Sigmoid colon (tissue), 4 donors: ENCODE data around the gene RPL38.

Experiments
- CTCF ChIP-seq, 4 experiments: fragments of 450-650 bp in 3 of 4; fragments of 200-600 bp in 1 of 4; IDR thresholded peaks; one replicate each; pipeline ENCODE4 v1.5.1; 2016 to 2019; ENCODE audit warnings: antibody characterized with exemption in 4 of 4, mild to moderate bottlenecking in 3 of 4, moderate library complexity in 2 of 4
- EP300 ChIP-seq, 4 donors: sonication (generic); formaldehyde crosslinking; IDR thresholded peaks; one replicate each; pipeline ENCODE4 v1.6.1; 2017; ENCODE audit warnings: antibody characterized with exemption in 4 of 4
- POLR2A ChIP-seq, 2 donors: fragments of 450-650 bp; IDR thresholded peaks; one replicate each; pipeline ENCODE4 v1.6.1; 2016; ENCODE audit warnings: antibody characterized with exemption in 2 of 2, mild to moderate bottlenecking in 2 of 2, moderate library complexity in 2 of 2
- POLR2AphosphoS5 ChIP-seq, 4 donors: sonication (generic); formaldehyde crosslinking; IDR thresholded peaks; one replicate each; pipeline ENCODE4 v1.6.1; 2017; ENCODE audit warnings: antibody characterized with exemption in 4 of 4

GRCh38 chr17:74251051-74251450 is 47.6 kb downstream of the RPL38 start:
- TF ChIP-seq CTCF (IDR thresholded peaks at IDR 0.05) (no peak), POLR2A (IDR thresholded peaks at IDR 0.05) (no peak), EP300 (IDR thresholded peaks at IDR 0.05) (no peak), POLR2AphosphoS5 (IDR thresholded peaks at IDR 0.05) (no peak)
